Activated naive CD4-positive, alpha-beta T cell treated with anti-CD3 and anti-CD28 coated beads, Interleukin-2, amount 50 U/mL, for 24 hours (primary cell): Measurements from ENCODE around the gene TECPR1.

Experiments
- H3K27ac Mint-ChIP-seq: one replicate; pipeline ENCODE4 v1.8.0; 2021; ENCODE audit warnings: mild to moderate bottlenecking, mixed read lengths
- H3K27me3 Mint-ChIP-seq: one replicate; pipeline ENCODE4 v1.8.0; 2021; ENCODE audit warnings: mixed read lengths
- H3K36me3 Mint-ChIP-seq: one replicate; pipeline ENCODE4 v1.8.0; 2021; ENCODE audit warnings: mixed read lengths
- H3K4me1 Mint-ChIP-seq: one replicate; pipeline ENCODE4 v1.8.0; 2021; ENCODE audit warnings: mixed read lengths
- H3K4me3 Mint-ChIP-seq: one replicate; pipeline ENCODE4 v1.8.0; 2021; ENCODE audit warnings: mild to moderate bottlenecking, mixed read lengths
- H3K9me3 Mint-ChIP-seq: one replicate; pipeline ENCODE4 v1.8.0; 2021; ENCODE audit warnings: mixed read lengths

The TECPR1 gene

GRCh38 chr7:98178762-98179490, 73.1 kb downstream of the TECPR1 start:
- Mint-ChIP-seq H3K36me3 (no peaks in the 10 kb centered on the region), H3K27me3 (no peaks in the 10 kb centered on the region), H3K9me3 (no peaks in the 10 kb centered on the region), H3K27ac (no peak overlapping the region), H3K4me3 (no peak overlapping the region), H3K4me1 (no peaks in the 10 kb centered on the region)

GRCh38 chr7:98178321-98178720, 73.7 kb downstream of the TECPR1 start:
- no peak overlapping the region for H3K4me3 Mint-ChIP-seq
- no peaks in the 10 kb centered on the region for H3K4me1 Mint-ChIP-seq
- H3K36me3 Mint-ChIP-seq: no peaks in the 10 kb centered on the region
- no peaks in the 10 kb centered on the region for H3K9me3 Mint-ChIP-seq
- H3K27ac Mint-ChIP-seq: no peak overlapping the region
- H3K27me3 Mint-ChIP-seq: no peaks in the 10 kb centered on the region

GRCh38 chr7:98177553-98177952, 74.5 kb downstream of the TECPR1 start:
- H3K27ac Mint-ChIP-seq: no peak overlapping the region
- no peaks in the 10 kb centered on the region for H3K36me3 Mint-ChIP-seq
- no peak overlapping the region for H3K4me3 Mint-ChIP-seq
- no peaks in the 10 kb centered on the region for H3K27me3 Mint-ChIP-seq
- no peaks in the 10 kb centered on the region for H3K9me3 Mint-ChIP-seq
- H3K4me1 Mint-ChIP-seq: no peaks in the 10 kb centered on the region

- H3K27me3 Mint-ChIP-seq: no peaks in the 10 kb centered on the region
- no peak overlapping the region for H3K27ac Mint-ChIP-seq
- H3K36me3 Mint-ChIP-seq: peaks cover 1% of the 10 kb centered on the region
- no peaks in the 10 kb centered on the region for H3K9me3 Mint-ChIP-seq
- H3K4me1 Mint-ChIP-seq: no peaks in the 10 kb centered on the region
- no peak overlapping the region for H3K4me3 Mint-ChIP-seq
These were observed 76.6 kb downstream of the TECPR1 start for GRCh38 chr7:98175260-98175940.

GRCh38 chr7:98174334-98175259, 77.4 kb downstream of the TECPR1 start:
- Mint-ChIP-seq H3K4me3 (no peak overlapping the region), H3K27me3 (no peaks in the 10 kb centered on the region), H3K27ac (no peak overlapping the region), H3K4me1 (no peaks in the 10 kb centered on the region), H3K9me3 (no peaks in the 10 kb centered on the region), H3K36me3 (peaks cover 1% of the 10 kb centered on the region)

- H3K4me1 Mint-ChIP-seq: peaks cover 16% of the 10 kb centered on the region
- H3K27me3 Mint-ChIP-seq: no peaks in the 10 kb centered on the region
- H3K9me3 Mint-ChIP-seq: no peaks in the 10 kb centered on the region
- H3K27ac Mint-ChIP-seq: no peak overlapping the region
- peaks cover 1% of the 10 kb centered on the region for H3K36me3 Mint-ChIP-seq
- H3K4me3 Mint-ChIP-seq: no peak overlapping the region
These were observed 80.6 kb downstream of the TECPR1 start for GRCh38 chr7:98171449-98171848.

- H3K36me3 Mint-ChIP-seq: peaks cover 1% of the 10 kb centered on the region
- H3K4me1 Mint-ChIP-seq: peaks cover 19% of the 10 kb centered on the region
- no peaks in the 10 kb centered on the region for H3K27me3 Mint-ChIP-seq
- no peaks in the 10 kb centered on the region for H3K9me3 Mint-ChIP-seq
- no peak overlapping the region for H3K27ac Mint-ChIP-seq
- H3K4me3 Mint-ChIP-seq: no peak overlapping the region
These were observed 81.1 kb downstream of the TECPR1 start for GRCh38 chr7:98170966-98171365.

- no peak overlapping the region for H3K4me3 Mint-ChIP-seq
- H3K4me1 Mint-ChIP-seq: peaks cover 28% of the 10 kb centered on the region
- H3K27ac Mint-ChIP-seq: no peak overlapping the region
- H3K36me3 Mint-ChIP-seq: peaks cover 1% of the 10 kb centered on the region
- no peaks in the 10 kb centered on the region for H3K27me3 Mint-ChIP-seq
- no peaks in the 10 kb centered on the region for H3K9me3 Mint-ChIP-seq
These were observed 83.0 kb downstream of the TECPR1 start for GRCh38 chr7:98168904-98169621.

- no peak overlapping the region for H3K27ac Mint-ChIP-seq
- no peaks in the 10 kb centered on the region for H3K9me3 Mint-ChIP-seq
- peaks cover 1% of the 10 kb centered on the region for H3K36me3 Mint-ChIP-seq
- peaks cover 28% of the 10 kb centered on the region for H3K4me1 Mint-ChIP-seq
- no peak overlapping the region for H3K4me3 Mint-ChIP-seq
- no peaks in the 10 kb centered on the region for H3K27me3 Mint-ChIP-seq
These were observed 83.7 kb downstream of the TECPR1 start for GRCh38 chr7:98168181-98168903.

- no peak overlapping the region for H3K4me3 Mint-ChIP-seq
- H3K27me3 Mint-ChIP-seq: no peaks in the 10 kb centered on the region
- no peaks in the 10 kb centered on the region for H3K9me3 Mint-ChIP-seq
- peaks cover 1% of the 10 kb centered on the region for H3K36me3 Mint-ChIP-seq
- peaks cover 28% of the 10 kb centered on the region for H3K4me1 Mint-ChIP-seq
- H3K27ac Mint-ChIP-seq: no peak overlapping the region
These were observed 84.4 kb downstream of the TECPR1 start for GRCh38 chr7:98167653-98168052.

GRCh38 chr7:98166668-98166970, 85.4 kb downstream of the TECPR1 start:
- H3K27ac Mint-ChIP-seq: no peak overlapping the region
- H3K27me3 Mint-ChIP-seq: no peaks in the 10 kb centered on the region
- no peak overlapping the region for H3K4me3 Mint-ChIP-seq
- peaks cover 28% of the 10 kb centered on the region for H3K4me1 Mint-ChIP-seq
- no peaks in the 10 kb centered on the region for H3K36me3 Mint-ChIP-seq
- no peaks in the 10 kb centered on the region for H3K9me3 Mint-ChIP-seq

- Mint-ChIP-seq H3K4me1 (peaks cover 28% of the 10 kb centered on the region), H3K27me3 (no peaks in the 10 kb centered on the region), H3K9me3 (no peaks in the 10 kb centered on the region), H3K27ac (no peak overlapping the region), H3K4me3 (no peak overlapping the region), H3K36me3 (no peaks in the 10 kb centered on the region)
These were observed 86.0 kb downstream of the TECPR1 start for GRCh38 chr7:98165827-98166667.
